T-helper 1 cell treated with Interleukin-12 subunit alpha and Interleukin-12 subunit beta and Interleukin-4 antibody, amounts not matched to agents 30 μg/mL and 1 μg/mL, for 36 hours (primary cell): ENCODE data around the gene OAF.

Source experiments
- H3K27ac Mint-ChIP-seq: one replicate; pipeline ENCODE4 v1.8.0; 2021; ENCODE audit warnings: mild to moderate bottlenecking, mixed read lengths
- H3K27me3 Mint-ChIP-seq: one replicate; pipeline ENCODE4 v1.8.0; 2021; ENCODE audit warnings: low read depth, mixed read lengths
- H3K36me3 Mint-ChIP-seq: one replicate; pipeline ENCODE4 v1.8.0; 2021; ENCODE audit warnings: low read depth, mixed read lengths
- H3K4me1 Mint-ChIP-seq: one replicate; pipeline ENCODE4 v1.8.0; 2021; ENCODE audit warnings: low read depth, mixed read lengths
- H3K4me3 Mint-ChIP-seq: one replicate; pipeline ENCODE4 v1.8.0; 2021; ENCODE audit warnings: mild to moderate bottlenecking, moderate library complexity, mixed read lengths
- H3K9me3 Mint-ChIP-seq: one replicate; pipeline ENCODE4 v1.8.0; 2021; ENCODE audit warnings: mixed read lengths

OAF gene

GRCh38 chr11:120207512-120207911 lies 3.3 kb upstream of the OAF start:
- Mint-ChIP-seq H3K4me1 (peaks cover 10% of the 10 kb centered on the region), H3K27me3 (peaks cover 53% of the 10 kb centered on the region), H3K36me3 (no peaks in the 10 kb centered on the region), H3K9me3 (no peaks in the 10 kb centered on the region), H3K27ac (no peak overlapping the region), H3K4me3 (no peak overlapping the region)

GRCh38 chr11:120208001-120208441 lies 2.8 kb upstream of the OAF start:
- H3K4me1 Mint-ChIP-seq = peaks cover 10% of the 10 kb centered on the region
- no peaks in the 10 kb centered on the region for H3K36me3 Mint-ChIP-seq
- H3K27ac Mint-ChIP-seq = no peak overlapping the region
- H3K4me3 Mint-ChIP-seq = peak overlapping the region; percentile 2
- H3K27me3 Mint-ChIP-seq = peaks cover 58% of the 10 kb centered on the region
- H3K9me3 Mint-ChIP-seq = no peaks in the 10 kb centered on the region

GRCh38 chr11:120208777-120209176 lies 2.1 kb upstream of the OAF start:
- peaks cover 10% of the 10 kb centered on the region for H3K4me1 Mint-ChIP-seq
- H3K27me3 Mint-ChIP-seq = peaks cover 62% of the 10 kb centered on the region
- no peaks in the 10 kb centered on the region for H3K9me3 Mint-ChIP-seq
- H3K27ac Mint-ChIP-seq = no peak overlapping the region
- no peak overlapping the region for H3K4me3 Mint-ChIP-seq
- no peaks in the 10 kb centered on the region for H3K36me3 Mint-ChIP-seq

- H3K4me3 Mint-ChIP-seq = peak overlapping the region; percentile 85
- H3K27ac Mint-ChIP-seq = peak overlapping the region; percentile 73
- H3K36me3 Mint-ChIP-seq = no peaks in the 10 kb centered on the region
- peaks cover 72% of the 10 kb centered on the region for H3K27me3 Mint-ChIP-seq
- peaks cover 10% of the 10 kb centered on the region for H3K4me1 Mint-ChIP-seq
- H3K9me3 Mint-ChIP-seq = no peaks in the 10 kb centered on the region
Measured at GRCh38 chr11:120209746-120210625, 846 bp upstream of the OAF start.

- H3K27me3 Mint-ChIP-seq = peaks cover 67% of the 10 kb centered on the region
- H3K4me3 Mint-ChIP-seq = peak overlapping the region; percentile 95
- H3K9me3 Mint-ChIP-seq = no peaks in the 10 kb centered on the region
- peak overlapping the region; percentile 77 for H3K27ac Mint-ChIP-seq
- H3K4me1 Mint-ChIP-seq = peaks cover 10% of the 10 kb centered on the region
- H3K36me3 Mint-ChIP-seq = no peaks in the 10 kb centered on the region
Measured at GRCh38 chr11:120211522-120212258, 858 bp downstream of the OAF start.

GRCh38 chr11:120212259-120212878 lies 1.5 kb downstream of the OAF start:
- no peaks in the 10 kb centered on the region for H3K36me3 Mint-ChIP-seq
- H3K9me3 Mint-ChIP-seq = no peaks in the 10 kb centered on the region
- H3K27me3 Mint-ChIP-seq = peaks cover 61% of the 10 kb centered on the region
- peaks cover 10% of the 10 kb centered on the region for H3K4me1 Mint-ChIP-seq
- H3K27ac Mint-ChIP-seq = no peak overlapping the region
- H3K4me3 Mint-ChIP-seq = no peak overlapping the region

- Mint-ChIP-seq H3K27ac (no peak overlapping the region), H3K4me3 (no peak overlapping the region), H3K36me3 (no peaks in the 10 kb centered on the region), H3K4me1 (peaks cover 10% of the 10 kb centered on the region), H3K27me3 (peaks cover 56% of the 10 kb centered on the region), H3K9me3 (no peaks in the 10 kb centered on the region)
Measured at GRCh38 chr11:120212926-120213325, 2.1 kb downstream of the OAF start.

GRCh38 chr11:120214581-120214980 lies 3.7 kb downstream of the OAF start:
- Mint-ChIP-seq H3K36me3 (no peaks in the 10 kb centered on the region), H3K4me1 (peaks cover 10% of the 10 kb centered on the region), H3K4me3 (no peak overlapping the region), H3K27ac (no peak overlapping the region), H3K9me3 (no peaks in the 10 kb centered on the region), H3K27me3 (peaks cover 39% of the 10 kb centered on the region)

- no peaks in the 10 kb centered on the region for H3K9me3 Mint-ChIP-seq
- H3K27me3 Mint-ChIP-seq = peaks cover 31% of the 10 kb centered on the region
- H3K4me3 Mint-ChIP-seq = no peak overlapping the region
- H3K36me3 Mint-ChIP-seq = no peaks in the 10 kb centered on the region
- H3K27ac Mint-ChIP-seq = no peak overlapping the region
- H3K4me1 Mint-ChIP-seq = peaks cover 3% of the 10 kb centered on the region
Measured at GRCh38 chr11:120215634-120216033, 4.8 kb downstream of the OAF start.

GRCh38 chr11:120216426-120217102 lies 5.7 kb downstream of the OAF start:
- Mint-ChIP-seq H3K4me3 (no peak overlapping the region), H3K9me3 (no peaks in the 10 kb centered on the region), H3K36me3 (no peaks in the 10 kb centered on the region), H3K27ac (no peak overlapping the region), H3K27me3 (peaks cover 28% of the 10 kb centered on the region), H3K4me1 (peaks cover 7% of the 10 kb centered on the region)

GRCh38 chr11:120217526-120217925 lies 6.7 kb downstream of the OAF start:
- Mint-ChIP-seq H3K4me3 (no peak overlapping the region), H3K27me3 (peaks cover 18% of the 10 kb centered on the region), H3K36me3 (no peaks in the 10 kb centered on the region), H3K4me1 (peaks cover 6% of the 10 kb centered on the region), H3K9me3 (no peaks in the 10 kb centered on the region), H3K27ac (no peak overlapping the region)

- Mint-ChIP-seq H3K4me3 (no peak overlapping the region), H3K27ac (no peak overlapping the region)
Measured at GRCh38 chr11:120217941-120218694, 7.3 kb downstream of the OAF start.

GRCh38 chr11:120218695-120219033 lies 7.8 kb downstream of the OAF start:
- peaks cover 9% of the 10 kb centered on the region for H3K27me3 Mint-ChIP-seq
- no peak overlapping the region for H3K4me3 Mint-ChIP-seq
- H3K27ac Mint-ChIP-seq = no peak overlapping the region
- H3K36me3 Mint-ChIP-seq = no peaks in the 10 kb centered on the region
- H3K9me3 Mint-ChIP-seq = no peaks in the 10 kb centered on the region
- peaks cover 6% of the 10 kb centered on the region for H3K4me1 Mint-ChIP-seq

More at GRCh38 chr11:120217941-120218694, 7.3 kb downstream of the OAF start:
- peaks cover 12% of the 10 kb centered on the region for H3K27me3 Mint-ChIP-seq
- peaks cover 6% of the 10 kb centered on the region for H3K4me1 Mint-ChIP-seq
- no peaks in the 10 kb centered on the region for H3K9me3 Mint-ChIP-seq
- no peaks in the 10 kb centered on the region for H3K36me3 Mint-ChIP-seq
